ENCODE measurements around the gene MICB. TPM values are rescaled to one million over a fixed set of nuclear protein-coding genes. Genes with fewer than 3 reads are reported as not detected.

The MICB gene
- total and polyA plus RNA-seq, 9 donors: 0.48 to 10.6 (median 1.3) TPM

DNA sequence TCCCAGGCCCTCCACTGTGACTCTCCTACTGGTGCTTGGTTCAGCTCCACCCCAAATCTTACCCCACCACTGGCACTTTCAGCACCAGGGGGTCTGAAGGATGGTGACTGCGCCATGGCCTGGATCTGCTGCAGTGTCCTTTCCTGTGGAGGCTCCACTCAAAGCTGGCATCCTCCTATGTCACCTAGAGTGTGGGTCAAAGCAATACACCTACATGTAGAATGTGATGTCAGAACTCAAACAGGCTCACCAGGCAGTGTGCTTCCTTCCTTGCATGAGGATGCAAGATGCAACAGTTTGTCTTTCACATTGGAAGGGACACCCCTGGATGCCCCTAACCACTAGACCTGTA is 32.8 kb upstream of the MICB start:
- H3K36me3 ChIP-seq: no peaks in the 10 kb centered on the region
- H3K27me3 ChIP-seq: no peaks in the 10 kb centered on the region
- intact Hi-C loops (cut with DNase I): no loop called here
- no peaks in the 10 kb centered on the region for H3K4me1 ChIP-seq (ENCODE audit: insufficient read depth)
- H3K27ac ChIP-seq: no peak overlapping the region
- WGBS, 3 donors: 83 to 90% (median 88%) methylated on average over 1 of the region's 1 CpG
- TF ChIP-seq POLR2A (IDR thresholded peaks at IDR 0.05): no peak
- TF ChIP-seq, protein P1, sequence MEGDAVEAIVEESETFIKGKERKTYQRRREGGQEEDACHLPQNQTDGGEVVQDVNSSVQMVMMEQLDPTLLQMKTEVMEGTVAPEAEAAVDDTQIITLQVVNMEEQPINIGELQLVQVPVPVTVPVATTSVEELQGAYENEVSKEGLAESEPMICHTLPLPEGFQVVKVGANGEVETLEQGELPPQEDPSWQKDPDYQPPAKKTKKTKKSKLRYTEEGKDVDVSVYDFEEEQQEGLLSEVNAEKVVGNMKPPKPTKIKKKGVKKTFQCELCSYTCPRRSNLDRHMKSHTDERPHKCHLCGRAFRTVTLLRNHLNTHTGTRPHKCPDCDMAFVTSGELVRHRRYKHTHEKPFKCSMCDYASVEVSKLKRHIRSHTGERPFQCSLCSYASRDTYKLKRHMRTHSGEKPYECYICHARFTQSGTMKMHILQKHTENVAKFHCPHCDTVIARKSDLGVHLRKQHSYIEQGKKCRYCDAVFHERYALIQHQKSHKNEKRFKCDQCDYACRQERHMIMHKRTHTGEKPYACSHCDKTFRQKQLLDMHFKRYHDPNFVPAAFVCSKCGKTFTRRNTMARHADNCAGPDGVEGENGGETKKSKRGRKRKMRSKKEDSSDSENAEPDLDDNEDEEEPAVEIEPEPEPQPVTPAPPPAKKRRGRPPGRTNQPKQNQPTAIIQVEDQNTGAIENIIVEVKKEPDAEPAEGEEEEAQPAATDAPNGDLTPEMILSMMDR (IDR thresholded peaks at IDR 0.05): no peak
- no peak for TF ChIP-seq EP300 (IDR thresholded peaks at IDR 0.05)
- no peaks in the 10 kb centered on the region for H3K9me3 ChIP-seq
- DNase-seq: no peak
- no peak overlapping the region for H3K4me3 ChIP-seq

DNA sequence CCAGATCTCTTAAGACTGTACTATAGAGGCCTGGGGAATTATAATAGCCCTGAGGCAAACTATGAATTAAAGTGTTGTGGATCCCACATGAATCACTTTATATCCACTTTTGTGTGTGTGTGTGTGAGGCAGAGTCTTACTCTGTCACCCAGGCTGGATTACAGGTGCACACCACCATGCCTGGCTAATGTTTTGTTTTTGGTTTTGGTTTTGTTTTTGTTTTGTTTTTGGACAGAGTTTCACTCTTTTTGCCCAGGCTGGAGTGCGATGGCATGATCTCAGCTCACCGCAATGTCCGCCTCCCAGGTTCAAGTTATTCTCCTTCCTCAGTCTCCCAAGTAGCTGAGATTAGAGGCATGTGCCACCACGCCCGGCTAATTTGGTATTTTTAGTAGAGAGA is 32.2 kb upstream of the MICB start:
- no peak for DNase-seq
- Histone ChIP-seq H3K36me3 (no peaks in the 10 kb centered on the region), H3K4me1 (ENCODE audit: insufficient read depth) (no peaks in the 10 kb centered on the region), H3K4me3 (no peak overlapping the region), H3K9me3 (no peaks in the 10 kb centered on the region), H3K27ac (no peak overlapping the region), H3K27me3 (no peaks in the 10 kb centered on the region)
- TF ChIP-seq EP300 (IDR thresholded peaks at IDR 0.05) (no peak), POLR2A (IDR thresholded peaks at IDR 0.05) (no peak)
- TF ChIP-seq, protein P1 (IDR thresholded peaks at IDR 0.05): no peak
- intact Hi-C loops (cut with DNase I): no loop called here
- 92 to 96% (median 94%) methylated on average over 5 of the region's 5 CpGs for WGBS, 3 donors

DNA sequence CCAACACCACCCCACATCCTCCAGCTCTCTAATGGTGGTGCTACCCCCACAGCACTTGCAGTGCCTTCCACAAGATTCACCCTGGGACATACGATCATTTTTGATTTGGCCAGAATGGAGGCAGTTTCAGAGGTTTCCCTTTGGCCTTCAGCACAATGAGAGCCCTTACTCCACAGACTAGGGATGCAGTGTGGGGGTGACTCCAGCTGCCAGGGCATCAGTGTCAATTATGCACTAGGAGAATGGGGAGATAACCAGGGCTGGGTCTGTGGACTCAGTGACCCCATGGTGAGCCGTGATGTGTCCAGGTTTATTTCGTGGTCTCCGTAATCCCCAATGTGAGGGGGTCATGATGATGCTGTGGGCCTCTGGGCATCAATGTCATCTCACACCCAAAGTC is 31.5 kb upstream of the MICB start:
- intact Hi-C loops (cut with DNase I): no loop called here
- TF ChIP-seq POLR2A (IDR thresholded peaks at IDR 0.05): no peak
- TF ChIP-seq, protein P1 (IDR thresholded peaks at IDR 0.05): no peak
- no peak for TF ChIP-seq EP300 (IDR thresholded peaks at IDR 0.05)
- H3K4me1 ChIP-seq (ENCODE audit: insufficient read depth): no peaks in the 10 kb centered on the region
- 67 to 87% (median 71%) methylated on average over 4 of the region's 4 CpGs for WGBS, 3 donors
- no peak for DNase-seq
- no peaks in the 10 kb centered on the region for H3K36me3 ChIP-seq
- no peaks in the 10 kb centered on the region for H3K27me3 ChIP-seq
- H3K4me3 ChIP-seq: no peak overlapping the region
- H3K9me3 ChIP-seq: no peaks in the 10 kb centered on the region
- H3K27ac ChIP-seq: no peak overlapping the region

DNA sequence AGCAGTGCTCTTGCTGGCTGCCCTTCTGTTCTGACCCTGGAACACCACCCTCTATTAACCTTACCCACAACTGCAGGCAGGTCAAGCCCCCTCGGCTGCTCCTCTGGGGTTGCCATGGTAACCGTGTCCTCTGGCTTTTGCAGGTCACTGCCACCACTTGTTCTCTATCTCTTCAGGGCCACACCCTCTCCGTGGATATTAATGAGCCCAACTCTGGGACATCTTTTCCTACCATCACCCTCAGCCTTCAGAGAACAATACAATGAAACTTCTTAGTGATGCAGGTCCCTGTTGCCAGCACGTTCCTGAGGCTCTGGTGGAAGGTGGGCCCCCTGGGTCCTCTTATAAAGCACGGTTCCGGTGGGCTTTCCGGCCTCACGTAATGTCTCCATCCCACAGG is 30.8 kb upstream of the MICB start:
- 68 to 74% (median 69%) methylated on average over 8 of the region's 8 CpGs for WGBS, 3 donors
- Histone ChIP-seq H3K4me1 (ENCODE audit: insufficient read depth) (no peaks in the 10 kb centered on the region), H3K9me3 (no peaks in the 10 kb centered on the region), H3K27ac (no peak overlapping the region), H3K27me3 (no peaks in the 10 kb centered on the region), H3K4me3 (no peak overlapping the region), H3K36me3 (no peaks in the 10 kb centered on the region)
- DNase-seq: no peak
- intact Hi-C loops (cut with DNase I): no loop called here
- TF ChIP-seq EP300 (IDR thresholded peaks at IDR 0.05) (no peak), POLR2A (IDR thresholded peaks at IDR 0.05) (no peak)
- TF ChIP-seq, protein P1 (IDR thresholded peaks at IDR 0.05): no peak

DNA sequence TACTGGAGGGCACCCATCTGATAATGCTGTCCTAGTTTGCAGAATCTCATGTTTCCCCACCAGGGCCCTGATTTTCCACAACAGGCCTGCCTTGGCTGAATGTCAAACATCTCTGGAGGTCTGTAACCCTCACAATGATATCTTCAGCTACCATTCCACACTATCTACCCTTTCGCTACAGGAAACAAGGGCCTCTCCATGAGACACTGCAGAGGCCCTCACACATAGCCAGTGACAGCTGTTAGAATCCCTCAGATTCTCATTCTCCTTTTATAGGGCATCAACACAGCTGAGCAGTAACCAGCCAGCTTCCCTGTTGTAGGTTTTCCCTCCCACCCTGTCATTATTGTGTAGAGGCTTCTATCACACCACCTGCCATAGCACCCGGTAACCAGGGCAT is 29.6 kb upstream of the MICB start:
- H3K27me3 ChIP-seq: no peaks in the 10 kb centered on the region
- intact Hi-C loops (cut with DNase I): no loop called here
- no peak overlapping the region for H3K4me3 ChIP-seq
- TF ChIP-seq EP300 (IDR thresholded peaks at IDR 0.05) (no peak), POLR2A (IDR thresholded peaks at IDR 0.05) (no peak)
- no peaks in the 10 kb centered on the region for H3K9me3 ChIP-seq
- no peak for DNase-seq
- H3K27ac ChIP-seq: no peak overlapping the region
- no peaks in the 10 kb centered on the region for H3K4me1 ChIP-seq (ENCODE audit: insufficient read depth)
- 75 to 79% (median 75%) methylated on average over 2 of the region's 2 CpGs for WGBS, 3 donors
- H3K36me3 ChIP-seq: no peaks in the 10 kb centered on the region
